ENCODE measurements around the gene FAM227A. TPM values are rescaled to one million over a fixed set of nuclear protein-coding genes. Genes with fewer than 3 reads are reported as not detected.

The FAM227A gene
- total and polyA plus RNA-seq, 4 donors, result 1.1 to 10.0 (median 6.0) TPM

DNA sequence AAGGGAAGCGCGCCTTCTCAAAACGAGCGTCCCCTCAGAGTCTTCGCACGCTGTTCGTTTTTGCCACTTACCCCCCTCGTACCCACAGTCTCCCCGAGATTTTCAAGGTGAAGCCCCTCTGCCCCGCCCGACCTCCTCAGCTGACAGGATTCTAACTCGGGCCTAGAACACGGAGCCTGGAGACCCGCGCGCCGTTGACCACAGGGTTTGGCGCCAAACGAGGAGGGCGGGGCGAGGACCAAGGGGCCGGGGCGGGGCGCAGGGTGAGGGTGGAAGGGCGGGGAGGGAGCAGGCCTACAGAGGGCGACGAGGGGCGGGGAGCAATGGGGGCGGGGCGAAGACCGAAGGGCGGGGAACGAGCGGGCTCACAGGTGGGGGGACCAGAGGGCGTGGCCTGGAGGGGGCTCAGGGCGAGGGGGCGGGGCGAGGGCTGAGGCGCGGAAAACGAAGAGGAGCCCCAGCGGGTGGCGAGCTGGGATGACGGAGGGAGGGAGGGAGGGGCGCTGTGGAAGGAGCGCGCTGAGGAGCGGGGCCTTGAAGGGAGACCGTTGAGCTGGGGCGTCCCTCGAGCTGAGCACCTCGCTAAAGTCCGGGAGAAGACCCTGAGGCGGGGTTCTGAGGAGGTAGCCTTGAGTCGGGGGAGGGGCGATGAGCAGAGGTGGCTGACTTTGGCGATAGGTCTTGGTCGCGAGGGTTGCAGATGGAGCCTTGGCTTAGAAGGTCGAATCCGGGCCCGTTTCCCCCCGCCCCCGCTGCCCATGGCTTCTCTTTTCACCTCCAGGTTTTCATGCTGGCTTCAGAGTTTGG is 86.0 kb downstream of the FAM227A start, which contains the start of gene DMC1:
Gene DMC1, minus strand, starts transcription at position 212 of the 807 bp plus-strand sequence. CDS start 1,927 bp downstream, outside the sequence.
- ATAC-seq (ENCODE audit: insufficient read depth, low FRiP score), result peak; percentile 96
- TF ChIP-seq CTCF (IDR thresholded peaks at IDR 0.05; ENCODE audit: control extremely low read depth, extremely low read depth), result no peak
- Histone ChIP-seq H3K36me3 (ENCODE audit: control insufficient read depth in 4 of 4, insufficient read depth in 4 of 4, low read length in 4 of 4) (no peaks in the 10 kb centered on the region), H3K27me3 (ENCODE audit: control insufficient read depth in 3 of 3, insufficient read depth in 3 of 3, low read length in 2 of 3) (no peaks in the 10 kb centered on the region), H3K4me1 (ENCODE audit: control insufficient read depth in 5 of 5, insufficient read depth in 5 of 5, low read length in 5 of 5) (peaks cover 0 to 26% (median 7%) of the 10 kb centered on the region in 5 donors), H3K9me3 (ENCODE audit: control insufficient read depth in 4 of 4, insufficient read depth in 3 of 4, low read length in 3 of 4) (no peaks in the 10 kb centered on the region), H3K4me3 (peak within 1 kb of the TSS; percentile 56), H3K27ac (ENCODE audit: low read depth in 1 of 2, low read length in 1 of 2) (peak within 1 kb of the TSS; percentile 56 to 74), H3K9ac (ENCODE audit: insufficient read depth in 1 of 2, low read length in 2 of 2) (peak within 1 kb of the TSS; percentile 69 to 71)
- peak; percentile 97 to 99 (median 98) for DNase-seq
- 1 to 2% methylated on average over 45 to 63 of the region's 64 CpGs for WGBS, 2 donors

DNA sequence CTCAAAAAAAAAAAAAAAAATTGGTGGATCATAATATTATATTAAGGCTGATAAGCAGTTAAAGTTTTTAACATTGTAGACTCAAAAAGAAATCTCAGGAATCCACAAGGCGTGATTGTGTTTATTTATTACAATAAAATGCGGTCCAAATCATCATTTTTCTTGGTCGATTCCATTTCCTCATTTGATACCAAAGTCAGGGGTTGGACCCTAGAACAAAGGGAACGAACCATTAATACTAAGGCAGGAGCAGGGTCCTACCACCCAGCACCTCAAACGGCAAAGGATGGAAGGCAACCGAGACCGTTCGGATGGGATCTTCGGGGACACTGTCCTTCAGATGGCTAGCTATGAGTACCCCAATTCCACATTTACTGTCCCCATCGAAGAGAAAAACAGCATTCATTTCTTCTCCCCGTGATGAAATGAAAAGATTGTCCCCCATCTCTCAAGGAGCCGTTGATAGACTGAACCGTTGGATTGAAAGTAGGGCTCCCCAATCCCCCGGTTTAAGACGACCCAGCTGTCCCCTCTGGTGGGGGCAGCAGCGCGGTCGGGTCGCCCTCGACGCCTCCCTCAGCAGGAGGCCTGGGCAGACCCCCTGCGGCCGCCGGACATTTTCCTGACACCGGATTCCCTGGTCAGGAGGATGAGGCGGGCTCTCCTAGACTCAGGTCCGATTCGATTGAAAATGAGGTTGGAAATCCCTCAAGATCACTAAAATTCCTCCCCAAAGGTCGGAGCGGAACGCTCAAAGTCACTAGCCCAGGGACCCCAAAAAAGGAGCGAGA is 86.8 kb downstream of the FAM227A start:
- Histone ChIP-seq H3K4me1 (ENCODE audit: control insufficient read depth in 5 of 5, insufficient read depth in 5 of 5, low read length in 5 of 5) (peaks cover 0 to 26% (median 7%) of the 10 kb centered on the region in 5 donors), H3K9me3 (ENCODE audit: control insufficient read depth in 4 of 4, insufficient read depth in 3 of 4, low read length in 3 of 4) (no peaks in the 10 kb centered on the region), H3K27ac (ENCODE audit: low read depth in 1 of 2, low read length in 1 of 2) (no peak overlapping the region), H3K4me3 (peak overlapping the region; percentile 10), H3K27me3 (ENCODE audit: control insufficient read depth in 3 of 3, insufficient read depth in 3 of 3, low read length in 2 of 3) (no peaks in the 10 kb centered on the region), H3K36me3 (ENCODE audit: control insufficient read depth in 4 of 4, insufficient read depth in 4 of 4, low read length in 4 of 4) (no peaks in the 10 kb centered on the region), H3K9ac (ENCODE audit: insufficient read depth in 1 of 2, low read length in 2 of 2) (peak overlapping the region; percentile 65 to 71)
- 36% methylated on average over 32 of the region's 32 CpGs for WGBS, 2 donors
- no peak for TF ChIP-seq CTCF (IDR thresholded peaks at IDR 0.05; ENCODE audit: control extremely low read depth, extremely low read depth)
- ATAC-seq (ENCODE audit: insufficient read depth, low FRiP score) (no peak), DNase-seq (peak in 2 of 3 donors; percentile 29 to 34)

GRCh38 chr22:38567531-38568285 is 88.5 kb downstream of the FAM227A start:
- 53 to 65% methylated on average over 7 of the region's 7 CpGs for WGBS, 2 donors
- TF ChIP-seq CTCF (IDR thresholded peaks at IDR 0.05; ENCODE audit: control extremely low read depth, extremely low read depth), result no peak
- ATAC-seq (ENCODE audit: insufficient read depth, low FRiP score) (no peak), DNase-seq (peak in 2 of 3 donors; percentile 42 to 53)
- no peak overlapping the region for H3K4me3 ChIP-seq
- H3K27ac ChIP-seq (ENCODE audit: low read depth in 1 of 2, low read length in 1 of 2), result no peak overlapping the region
- no peaks in the 10 kb centered on the region for H3K9me3 ChIP-seq (ENCODE audit: control insufficient read depth in 4 of 4, insufficient read depth in 3 of 4, low read length in 3 of 4)
- H3K4me1 ChIP-seq (ENCODE audit: control insufficient read depth in 5 of 5, insufficient read depth in 5 of 5, low read length in 5 of 5), result peaks cover 0 to 26% (median 7%) of the 10 kb centered on the region in 5 donors
- no peaks in the 10 kb centered on the region for H3K27me3 ChIP-seq (ENCODE audit: control insufficient read depth in 3 of 3, insufficient read depth in 3 of 3, low read length in 2 of 3)
- no peaks in the 10 kb centered on the region for H3K36me3 ChIP-seq (ENCODE audit: control insufficient read depth in 4 of 4, insufficient read depth in 4 of 4, low read length in 4 of 4)
- H3K9ac ChIP-seq (ENCODE audit: insufficient read depth in 1 of 2, low read length in 2 of 2), result no peak overlapping the region

Data from lung (tissue), 12 donors.